T-cell (primary cell): ENCODE data around the gene KMT2D. TPM values are rescaled to one million over a fixed set of nuclear protein-coding genes. Genes with fewer than 3 reads are reported as not detected.

ENCODE experiments used
- ATAC-seq, 4 experiments: fragments of 200-7000 bp in 3 of 4; fragments of 150-1000 bp in 1 of 4; cut with Tn5 transposase; replicated peaks in 1 of 4; 1 replicate in 3 of 4; 2 replicates in 1 of 4; pipeline ENCODE4 v1.10.0; 2021; ENCODE audit warnings: moderate library complexity in 3 of 4, mild to moderate bottlenecking in 2 of 4, moderate number of reproducible peaks in 1 of 4
- CTCF ChIA-PET, 2 donors: fragments of 300-600 bp; sonication (Branson Sonifier 250); formaldehyde crosslinking; loops; one replicate each; lab custom pipeline; 2022; ENCODE audit warnings: antibody characterized with exemption in 2 of 2; lab: Charles Lee
- POLR2A ChIA-PET, 2 donors: fragments of 300-600 bp; sonication (Branson Sonifier 250); formaldehyde crosslinking; loops; one replicate each; lab custom pipeline; 2022; ENCODE audit warnings: antibody characterized with exemption in 2 of 2; lab: Charles Lee
- DNase-seq, 35 experiments: peaks; one replicate each; pipeline versions ENCODE4 v3.0.0 to v3.0.0-alpha.2; 2013 to 2023
- H3K27ac ChIP-seq: one replicate; pipeline ENCODE4 v1.5.1; 2013; ENCODE audit warnings: low read length
- H3K27me3 ChIP-seq, 2 experiments: replicated peaks in 1 of 2; 1 replicate in 1 of 2; 2 replicates in 1 of 2; pipeline versions ENCODE4 v1.6.1 to v1.7.0; 2013; ENCODE audit warnings: low read length in 1 of 2, mixed read lengths in 1 of 2; ENCODE audit not compliant: control insufficient read depth in 2 of 2, insufficient read depth in 2 of 2; ENCODE audit errors: extremely low read depth in 1 of 2
- H3K36me3 ChIP-seq, 2 donors: 1 replicate in 1 of 2; 2 replicates in 1 of 2; pipeline versions ENCODE4 v1.6.1 to v1.7.0; 2013; ENCODE audit warnings: low read length in 1 of 2; ENCODE audit not compliant: control insufficient read depth in 2 of 2, insufficient read depth in 1 of 2; ENCODE audit errors: extremely low read depth in 1 of 2
- H3K4me1 ChIP-seq, 2 experiments: 1 replicate in 1 of 2; 2 replicates in 1 of 2; pipeline versions ENCODE4 v1.6.1 to v1.7.0; 2013; ENCODE audit warnings: low read length in 2 of 2, mixed read lengths in 1 of 2; ENCODE audit not compliant: insufficient read depth in 2 of 2, control insufficient read depth in 1 of 2; ENCODE audit errors: extremely low read depth in 1 of 2
- H3K4me3 ChIP-seq, 2 donors: 1 replicate in 1 of 2; 2 replicates in 1 of 2; pipeline versions ENCODE4 v1.5.1 to v1.7.0; 2013; ENCODE audit warnings: mild to moderate bottlenecking in 2 of 2, low read length in 1 of 2, moderate library complexity in 1 of 2; ENCODE audit not compliant: control insufficient read depth in 1 of 2; ENCODE audit errors: extremely low read depth in 1 of 2
- H3K9me3 ChIP-seq: 2 replicates; pipeline ENCODE4 v1.7.0; 2013
- H3K27ac Mint-ChIP-seq, 2 donors: one replicate each; pipeline ENCODE4 v1.8.0; 2020 to 2021; ENCODE audit warnings: mild to moderate bottlenecking in 2 of 2, mixed read lengths in 2 of 2
- H3K27me3 Mint-ChIP-seq, 2 donors: one replicate each; pipeline ENCODE4 v1.8.0; 2021 to 2022; ENCODE audit warnings: mixed read lengths in 2 of 2
- H3K36me3 Mint-ChIP-seq: one replicate; pipeline ENCODE4 v1.8.0; 2021; ENCODE audit warnings: mixed read lengths
- H3K4me1 Mint-ChIP-seq, 3 donors: one replicate each; pipeline ENCODE4 v1.8.0; 2020 to 2022; ENCODE audit warnings: mixed read lengths in 3 of 3, mild to moderate bottlenecking in 1 of 3
- H3K4me3 Mint-ChIP-seq, 3 donors: one replicate each; pipeline ENCODE4 v1.8.0; 2020 to 2022; ENCODE audit warnings: mild to moderate bottlenecking in 3 of 3, mixed read lengths in 3 of 3, moderate library complexity in 3 of 3
- H3K9me3 Mint-ChIP-seq, 3 donors: one replicate each; pipeline ENCODE4 v1.8.0; 2020 to 2022; ENCODE audit warnings: mixed read lengths in 3 of 3
- WGBS: methylation state at CpG from one replicate; pipeline ENCODE4 v1.1.5; 2013; ENCODE audit warnings: missing lambda C conversion rate; ENCODE audit not compliant: insufficient coverage; 5-methylcytosine and 5-hydroxymethylcytosine counted together
- total RNA-seq, 35 experiments: library from RNA in 6 of 35; stranded (reverse) in 6 of 35; fragments of 120-200 nt in 1 of 35; gene quantifications; one replicate each; pipeline versions ENCODE4 v1.2.1 to v1.2.4 and lab custom pipeline; 2013 to 2026

Gene KMT2D
- total RNA-seq, 5 donors from 2014 or later (not counting 1 experiment from before 2014, with no cell fraction given) = 135 to 161 (median 152) TPM

GRCh38 chr12:49091056-49091835 is 30.7 kb upstream of the KMT2D start:
- no peak for DNase-seq

GRCh38 chr12:49089821-49090773 is 29.5 kb upstream of the KMT2D start:
- Histone ChIP-seq H3K27me3 (peaks cover 12 to 71% of the 10 kb centered on the region in 2 experiments), H3K4me1 (peaks cover 8 to 62% of the 10 kb centered on the region in 2 experiments), H3K36me3 (no peaks in the 10 kb centered on the region), H3K9me3 (no peaks in the 10 kb centered on the region), H3K4me3 (peak overlapping the region; percentile 34 to 69), H3K27ac (no peak overlapping the region)
- Mint-ChIP-seq H3K27ac (no peak overlapping the region), H3K4me1 (peaks cover 38 to 67% (median 51%) of the 10 kb centered on the region in 3 donors), H3K36me3 (peaks cover 2% of the 10 kb centered on the region), H3K9me3 (no peaks in the 10 kb centered on the region), H3K4me3 (peak overlapping the region; percentile 70 to 80 (median 71)), H3K27me3 (peaks cover 38 to 57% of the 10 kb centered on the region in 2 donors)
- CTCF ChIA-PET = interaction anchor here (0.5 to 6.5 kb wide), 7 partner anchors 15 to 80 kb away, joined by 3 to 37 read pairs (median 5); partner anchors contain the start of gene TUBA1B (in 1 of the 2)
- DNase-seq (peak in 10 of 35 experiments; percentile 19 to 48 (median 30)), ATAC-seq (peak; percentile 19 to 28 (median 23))
- WGBS = under 1% methylated on average over 83 of the region's 88 CpGs
- POLR2A ChIA-PET = interaction anchor here in 1 of 2 donors (0.6 kb wide), 1 partner anchor 940 kb away, joined by 9 read pairs; no protein-coding TSS in a partner anchor

More at GRCh38 chr12:49091056-49091835, 30.7 kb upstream of the KMT2D start:
- H3K36me3 Mint-ChIP-seq = peaks cover 10% of the 10 kb centered on the region
- CTCF ChIA-PET = interaction anchor here (0.5 to 6.5 kb wide), 5 partner anchors 9 to 144 kb away, joined by 4 to 37 read pairs (median 4); partner anchors contain the start of gene TUBA1B (in 1 of the 2)
- H3K27me3 Mint-ChIP-seq = peaks cover 39 to 64% of the 10 kb centered on the region in 2 donors
- peak overlapping the region in 1 of 2 donors; percentile 23 for H3K27ac Mint-ChIP-seq
- Histone ChIP-seq H3K4me3 (peak overlapping the region in 1 of 2 donors; percentile 20), H3K4me1 (peaks cover 8 to 62% of the 10 kb centered on the region in 2 experiments), H3K9me3 (no peaks in the 10 kb centered on the region), H3K27me3 (peaks cover 12 to 71% of the 10 kb centered on the region in 2 experiments), H3K27ac (no peak overlapping the region), H3K36me3 (no peaks in the 10 kb centered on the region)
- 26% methylated on average over 21 of the region's 41 CpGs for WGBS
- POLR2A ChIA-PET = interaction anchor here in 1 of 2 donors (0.5 to 1.5 kb wide), 2 partner anchors 15 to 163 kb away, joined by 3 to 6 read pairs; no protein-coding TSS in a partner anchor
- ATAC-seq = no peak
- peaks cover 41 to 73% (median 53%) of the 10 kb centered on the region in 3 donors for H3K4me1 Mint-ChIP-seq
- peak overlapping the region in 2 of 3 donors; percentile 21 to 80 for H3K4me3 Mint-ChIP-seq
- H3K9me3 Mint-ChIP-seq = no peaks in the 10 kb centered on the region

- H3K4me1 ChIP-seq = peaks cover 8 to 54% of the 10 kb centered on the region in 2 experiments
- Mint-ChIP-seq H3K27ac (no peak overlapping the region), H3K27me3 (peaks cover 34 to 51% of the 10 kb centered on the region in 2 donors), H3K36me3 (no peaks in the 10 kb centered on the region), H3K4me1 (peaks cover 33 to 58% (median 46%) of the 10 kb centered on the region in 3 donors), H3K4me3 (peak overlapping the region in 1 of 3 donors; percentile 80), H3K9me3 (no peaks in the 10 kb centered on the region)
- H3K36me3 ChIP-seq = no peaks in the 10 kb centered on the region
- ChIA-PET POLR2A (interaction anchor here in 1 of 2 donors (0.5 to 0.6 kb wide), 2 partner anchors 31 to 236 kb away, joined by 3 read pairs; no protein-coding TSS in a partner anchor), CTCF (interaction anchor here (0.7 to 5.1 kb wide), 20 partner anchors 8 to 146 kb away, joined by 3 to 32 read pairs (median 6); partner anchors contain the start of genes RHEBL1 (in 2 of the 2) and TUBA1B (in 2 of the 2))
- H3K4me3 ChIP-seq = no peak overlapping the region
- ATAC-seq (no peak), DNase-seq (no peak)
- WGBS = 78% methylated on average over 4 of the region's 6 CpGs
- H3K27me3 ChIP-seq = peaks cover 12 to 59% of the 10 kb centered on the region in 2 experiments
- no peaks in the 10 kb centered on the region for H3K9me3 ChIP-seq
- no peak overlapping the region for H3K27ac ChIP-seq
These were observed 28.3 kb upstream of the KMT2D start for GRCh38 chr12:49088932-49089330.

- Histone ChIP-seq H3K36me3 (no peaks in the 10 kb centered on the region), H3K4me3 (no peak overlapping the region), H3K27ac (no peak overlapping the region), H3K9me3 (no peaks in the 10 kb centered on the region), H3K27me3 (peaks cover 12 to 53% of the 10 kb centered on the region in 2 experiments), H3K4me1 (peaks cover 8 to 49% of the 10 kb centered on the region in 2 experiments)
- H3K27me3 Mint-ChIP-seq = peaks cover 28 to 45% of the 10 kb centered on the region in 2 donors
- ATAC-seq (peak; percentile 77 to 89 (median 86)), DNase-seq (peak in 33 of 35 experiments; percentile 35 to 89 (median 58))
- H3K36me3 Mint-ChIP-seq = no peaks in the 10 kb centered on the region
- CTCF ChIA-PET = interaction anchor here (0.6 to 5.1 kb wide), 29 partner anchors 8 to 647 kb away, joined by 3 to 32 read pairs (median 5); partner anchors contain the start of genes RHEBL1 (in 2 of the 2), TUBA1B (in 2 of the 2), DDX23 (in 1 of the 2) and TROAP (in 1 of the 2)
- H3K9me3 Mint-ChIP-seq = no peaks in the 10 kb centered on the region
- POLR2A ChIA-PET = interaction anchor here in 1 of 2 donors (0.5 kb wide), 1 partner anchor 266 kb away, joined by 3 read pairs; no protein-coding TSS in a partner anchor
- H3K4me1 Mint-ChIP-seq = peaks cover 33 to 52% (median 40%) of the 10 kb centered on the region in 3 donors
- WGBS = 1% methylated on average over 12 of the region's 18 CpGs
- H3K27ac Mint-ChIP-seq = no peak overlapping the region
- peak overlapping the region in 1 of 3 donors; percentile 80 for H3K4me3 Mint-ChIP-seq
These were observed 27.7 kb upstream of the KMT2D start for GRCh38 chr12:49088150-49088931.

GRCh38 chr12:49086116-49086515 is 25.5 kb upstream of the KMT2D start:
- Histone ChIP-seq H3K27me3 (peaks cover 9 to 36% of the 10 kb centered on the region in 2 experiments), H3K4me1 (peaks cover 7 to 35% of the 10 kb centered on the region in 2 experiments), H3K4me3 (no peak overlapping the region), H3K36me3 (no peaks in the 10 kb centered on the region), H3K27ac (no peak overlapping the region), H3K9me3 (no peaks in the 10 kb centered on the region)
- Mint-ChIP-seq H3K4me1 (peaks cover 22 to 35% (median 24%) of the 10 kb centered on the region in 3 donors), H3K27me3 (peaks cover 16 to 26% of the 10 kb centered on the region in 2 donors), H3K27ac (no peak overlapping the region), H3K9me3 (no peaks in the 10 kb centered on the region), H3K4me3 (no peak overlapping the region), H3K36me3 (no peaks in the 10 kb centered on the region)
- DNase-seq (no peak), ATAC-seq (no peak)
- POLR2A ChIA-PET = interaction anchor here in 1 of 2 donors (0.8 kb wide), 1 partner anchor 11 kb away, joined by 3 read pairs; no protein-coding TSS in a partner anchor
- 86% methylated on average over 1 of the region's 3 CpGs for whole genome bisulfite sequencing
- CTCF ChIA-PET = interaction anchor here (0.5 to 5.1 kb wide), 13 partner anchors 10 to 154 kb away, joined by 3 to 32 read pairs (median 5); partner anchors contain the start of gene TUBA1B (in 1 of the 2)
